Measurements from ENCODE around the gene SF3B6. TPM values are rescaled to one million over a fixed set of nuclear protein-coding genes. Genes with fewer than 3 reads are reported as not detected.

Gene SF3B6
- total RNA-seq, 2 donors from 2014 or later: 109 to 131 TPM

DNA sequence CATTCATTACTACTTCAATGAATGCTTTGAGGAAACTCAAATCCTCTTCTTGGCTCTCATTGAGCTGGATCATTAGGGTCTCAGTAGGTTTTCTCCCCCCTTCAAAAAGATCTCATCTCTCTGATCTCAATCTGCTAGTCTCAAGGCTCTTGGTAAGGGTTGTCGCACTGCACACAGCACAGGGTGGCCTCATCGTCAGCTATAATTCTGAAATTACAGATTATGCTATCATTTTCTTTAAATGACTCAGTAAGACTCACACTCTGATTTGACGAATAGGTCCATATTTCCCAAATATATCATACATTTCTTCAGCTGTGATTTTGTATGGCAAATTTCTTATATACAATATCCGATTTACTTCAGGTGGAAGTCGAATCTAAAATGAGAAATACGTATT is 2.3 kb downstream of the SF3B6 start:
- DNase-seq: no peak
- H3K27ac Mint-ChIP-seq: no peak overlapping the region
- WGBS, 2 experiments (ENCODE audit: insufficient coverage in 1 of 2, insufficient read length in 1 of 2): 93 to 98% methylated on average over 2 to 5 of the region's 6 CpGs

GRCh38 chr2:24072259-24072658 is 3.9 kb downstream of the SF3B6 start:
- Mint-ChIP-seq H3K4me3 (no peak overlapping the region), H3K4me1 (peaks cover 5% of the 10 kb centered on the region), H3K36me3 (ENCODE audit: low read depth) (peaks cover 34% of the 10 kb centered on the region), H3K27ac (no peak overlapping the region), H3K9me3 (no peaks in the 10 kb centered on the region), H3K27me3 (ENCODE audit: insufficient read depth) (no peaks in the 10 kb centered on the region)
- no peak for TF ChIP-seq CTCF (conservative IDR thresholded peaks at IDR 0.05)
- DNase-seq: no peak
- H3K4me1 ChIP-seq (ENCODE audit: control insufficient read depth, insufficient read depth, low read length): no peaks in the 10 kb centered on the region
- H3K27ac ChIP-seq (ENCODE audit: low read depth, low read length): no peak overlapping the region
- H3K27me3 ChIP-seq (ENCODE audit: control insufficient read depth, insufficient read depth, low read length, poor library complexity, severe bottlenecking): no peaks in the 10 kb centered on the region
- no peaks in the 10 kb centered on the region for H3K9me3 ChIP-seq (ENCODE audit: control insufficient read depth, low read length)
- 99 to 100% methylated on average over 1 to 4 of the region's 4 CpGs for WGBS, 2 experiments (ENCODE audit: insufficient coverage in 1 of 2, insufficient read length in 1 of 2)
- H3K4me3 ChIP-seq (ENCODE audit: low read length): no peak overlapping the region
- H3K9ac ChIP-seq (ENCODE audit: extremely low read depth, low read length, poor library complexity, severe bottlenecking): no peak overlapping the region
- peaks cover 53% of the 10 kb centered on the region for H3K36me3 ChIP-seq (ENCODE audit: control insufficient read depth, insufficient read depth, low read length)

More for the DNA sequence above, 2.3 kb downstream of the SF3B6 start:
- Histone ChIP-seq H3K9ac (ENCODE audit: extremely low read depth, low read length, poor library complexity, severe bottlenecking) (no peak overlapping the region), H3K4me1 (ENCODE audit: control insufficient read depth, insufficient read depth, low read length) (no peaks in the 10 kb centered on the region), H3K27ac (ENCODE audit: low read depth, low read length) (no peak overlapping the region), H3K9me3 (ENCODE audit: control insufficient read depth, low read length) (no peaks in the 10 kb centered on the region), H3K4me3 (ENCODE audit: low read length) (no peak overlapping the region), H3K36me3 (ENCODE audit: control insufficient read depth, insufficient read depth, low read length) (peaks cover 38% of the 10 kb centered on the region), H3K27me3 (ENCODE audit: control insufficient read depth, insufficient read depth, low read length, poor library complexity, severe bottlenecking) (no peaks in the 10 kb centered on the region)
- peaks cover 19% of the 10 kb centered on the region for H3K36me3 Mint-ChIP-seq (ENCODE audit: low read depth)
- no peak for TF ChIP-seq CTCF (conservative IDR thresholded peaks at IDR 0.05)
- no peaks in the 10 kb centered on the region for H3K27me3 Mint-ChIP-seq (ENCODE audit: insufficient read depth)
- H3K4me3 Mint-ChIP-seq: no peak overlapping the region
- H3K9me3 Mint-ChIP-seq: no peaks in the 10 kb centered on the region
- H3K4me1 Mint-ChIP-seq: peaks cover 14% of the 10 kb centered on the region

- H3K27ac ChIP-seq (ENCODE audit: low read depth, low read length): no peak overlapping the region
- TF ChIP-seq CTCF (conservative IDR thresholded peaks at IDR 0.05): no peak
- H3K27me3 Mint-ChIP-seq (ENCODE audit: insufficient read depth): no peaks in the 10 kb centered on the region
- no peak overlapping the region for H3K4me3 Mint-ChIP-seq
- no peaks in the 10 kb centered on the region for H3K9me3 ChIP-seq (ENCODE audit: control insufficient read depth, low read length)
- DNase-seq: no peak
- no peak overlapping the region for H3K9ac ChIP-seq (ENCODE audit: extremely low read depth, low read length, poor library complexity, severe bottlenecking)
- no peaks in the 10 kb centered on the region for H3K4me1 ChIP-seq (ENCODE audit: control insufficient read depth, insufficient read depth, low read length)
- no peak overlapping the region for H3K4me3 ChIP-seq (ENCODE audit: low read length)
- H3K27ac Mint-ChIP-seq: no peak overlapping the region
- no peaks in the 10 kb centered on the region for H3K27me3 ChIP-seq (ENCODE audit: control insufficient read depth, insufficient read depth, low read length, poor library complexity, severe bottlenecking)
- WGBS, 2 experiments (ENCODE audit: insufficient coverage in 1 of 2, insufficient read length in 1 of 2): 83 to 91% methylated on average over 2 of the region's 2 CpGs
- H3K36me3 Mint-ChIP-seq (ENCODE audit: low read depth): peaks cover 53% of the 10 kb centered on the region
- no peaks in the 10 kb centered on the region for H3K9me3 Mint-ChIP-seq
- H3K36me3 ChIP-seq (ENCODE audit: control insufficient read depth, insufficient read depth, low read length): peaks cover 49% of the 10 kb centered on the region
- H3K4me1 Mint-ChIP-seq: no peaks in the 10 kb centered on the region
These were observed 10.8 kb downstream of the SF3B6 start for GRCh38 chr2:24065341-24065740.
